Neural cell (in vitro differentiated cells): ENCODE measurements around the gene VWA3B.

Experiments used
- EP300 ChIP-seq: fragments of 450-650 bp; conservative IDR thresholded peaks from 2 replicates; pipeline ENCODE4 v1.6.1; 2014; ENCODE audit warnings: antibody characterized with exemption, mild to moderate bottlenecking, moderate library complexity; ENCODE audit not compliant: poor library complexity, severe bottlenecking
- EZH2 ChIP-seq: fragments of 200-600, 300-800 bp; shearing (Covaris generic), sonication (generic); IDR thresholded peaks from 2 replicates; pipeline ENCODE4 v1.6.1; 2014; ENCODE audit warnings: antibody characterized with exemption, low read length, borderline replicate concordance, mild to moderate bottlenecking; ENCODE audit not compliant: insufficient read depth, poor library complexity, severe bottlenecking
- MXI1 ChIP-seq: fragments of 450-650 bp; conservative IDR thresholded peaks from 2 replicates; pipeline ENCODE4 v1.6.1; 2014; ENCODE audit warnings: antibody characterized with exemption, mild to moderate bottlenecking; ENCODE audit not compliant: poor library complexity, severe bottlenecking
- POLR2AphosphoS5 ChIP-seq: IDR thresholded peaks from 2 replicates; pipeline ENCODE4 v1.6.1; 2012
- RAD21 ChIP-seq: fragments of 450-650 bp; conservative IDR thresholded peaks from 2 replicates; pipeline ENCODE4 v1.6.1; 2014; ENCODE audit warnings: antibody characterized with exemption, mild to moderate bottlenecking, moderate library complexity
- SMC3 ChIP-seq: fragments of 450-650 bp; conservative IDR thresholded peaks from 2 replicates; pipeline ENCODE4 v1.6.1; 2014; ENCODE audit warnings: antibody characterized with exemption, mild to moderate bottlenecking, moderate library complexity; ENCODE audit not compliant: poor library complexity
- TF ChIP-seq, protein P1 (sequence below): fragments of 450-650 bp; IDR thresholded peaks from 2 replicates; pipeline ENCODE4 v1.5.1; 2014; ENCODE audit warnings: antibody characterized with exemption, mild to moderate bottlenecking, moderate library complexity; ENCODE audit not compliant: poor library complexity, severe bottlenecking
- TF ChIP-seq, protein P2 (sequence below): IDR thresholded peaks from 2 replicates; pipeline ENCODE4 v1.6.1; 2012; ENCODE audit warnings: borderline replicate concordance

GRCh38 chr2:98188351-98189046 lies 101.5 kb downstream of the VWA3B start:
- TF ChIP-seq, protein P1, sequence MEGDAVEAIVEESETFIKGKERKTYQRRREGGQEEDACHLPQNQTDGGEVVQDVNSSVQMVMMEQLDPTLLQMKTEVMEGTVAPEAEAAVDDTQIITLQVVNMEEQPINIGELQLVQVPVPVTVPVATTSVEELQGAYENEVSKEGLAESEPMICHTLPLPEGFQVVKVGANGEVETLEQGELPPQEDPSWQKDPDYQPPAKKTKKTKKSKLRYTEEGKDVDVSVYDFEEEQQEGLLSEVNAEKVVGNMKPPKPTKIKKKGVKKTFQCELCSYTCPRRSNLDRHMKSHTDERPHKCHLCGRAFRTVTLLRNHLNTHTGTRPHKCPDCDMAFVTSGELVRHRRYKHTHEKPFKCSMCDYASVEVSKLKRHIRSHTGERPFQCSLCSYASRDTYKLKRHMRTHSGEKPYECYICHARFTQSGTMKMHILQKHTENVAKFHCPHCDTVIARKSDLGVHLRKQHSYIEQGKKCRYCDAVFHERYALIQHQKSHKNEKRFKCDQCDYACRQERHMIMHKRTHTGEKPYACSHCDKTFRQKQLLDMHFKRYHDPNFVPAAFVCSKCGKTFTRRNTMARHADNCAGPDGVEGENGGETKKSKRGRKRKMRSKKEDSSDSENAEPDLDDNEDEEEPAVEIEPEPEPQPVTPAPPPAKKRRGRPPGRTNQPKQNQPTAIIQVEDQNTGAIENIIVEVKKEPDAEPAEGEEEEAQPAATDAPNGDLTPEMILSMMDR = no peak
- TF ChIP-seq EP300 (no peak), POLR2AphosphoS5 (no peak), RAD21 (no peak), EZH2 (no peak), MXI1 (no peak), SMC3 (no peak)
- TF ChIP-seq, protein P2, sequence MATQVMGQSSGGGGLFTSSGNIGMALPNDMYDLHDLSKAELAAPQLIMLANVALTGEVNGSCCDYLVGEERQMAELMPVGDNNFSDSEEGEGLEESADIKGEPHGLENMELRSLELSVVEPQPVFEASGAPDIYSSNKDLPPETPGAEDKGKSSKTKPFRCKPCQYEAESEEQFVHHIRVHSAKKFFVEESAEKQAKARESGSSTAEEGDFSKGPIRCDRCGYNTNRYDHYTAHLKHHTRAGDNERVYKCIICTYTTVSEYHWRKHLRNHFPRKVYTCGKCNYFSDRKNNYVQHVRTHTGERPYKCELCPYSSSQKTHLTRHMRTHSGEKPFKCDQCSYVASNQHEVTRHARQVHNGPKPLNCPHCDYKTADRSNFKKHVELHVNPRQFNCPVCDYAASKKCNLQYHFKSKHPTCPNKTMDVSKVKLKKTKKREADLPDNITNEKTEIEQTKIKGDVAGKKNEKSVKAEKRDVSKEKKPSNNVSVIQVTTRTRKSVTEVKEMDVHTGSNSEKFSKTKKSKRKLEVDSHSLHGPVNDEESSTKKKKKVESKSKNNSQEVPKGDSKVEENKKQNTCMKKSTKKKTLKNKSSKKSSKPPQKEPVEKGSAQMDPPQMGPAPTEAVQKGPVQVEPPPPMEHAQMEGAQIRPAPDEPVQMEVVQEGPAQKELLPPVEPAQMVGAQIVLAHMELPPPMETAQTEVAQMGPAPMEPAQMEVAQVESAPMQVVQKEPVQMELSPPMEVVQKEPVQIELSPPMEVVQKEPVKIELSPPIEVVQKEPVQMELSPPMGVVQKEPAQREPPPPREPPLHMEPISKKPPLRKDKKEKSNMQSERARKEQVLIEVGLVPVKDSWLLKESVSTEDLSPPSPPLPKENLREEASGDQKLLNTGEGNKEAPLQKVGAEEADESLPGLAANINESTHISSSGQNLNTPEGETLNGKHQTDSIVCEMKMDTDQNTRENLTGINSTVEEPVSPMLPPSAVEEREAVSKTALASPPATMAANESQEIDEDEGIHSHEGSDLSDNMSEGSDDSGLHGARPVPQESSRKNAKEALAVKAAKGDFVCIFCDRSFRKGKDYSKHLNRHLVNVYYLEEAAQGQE = no peak
